Osteocyte (in vitro differentiated cells): ENCODE results near the gene ARHGAP24. TPM values are rescaled to one million over a fixed set of nuclear protein-coding genes. Genes with fewer than 3 reads are reported as not detected.

ENCODE experiments used
- DNase-seq: peaks from one replicate; pipeline ENCODE4 v3.0.0; 2021; ENCODE audit warnings: mixed read lengths; ENCODE audit not compliant: unreplicated experiment; ENCODE audit errors: extremely low spot score
- H3K27ac Mint-ChIP-seq: one replicate; pipeline ENCODE4 v1.8.0; 2021; ENCODE audit warnings: mild to moderate bottlenecking, mixed read lengths; ENCODE audit not compliant: unreplicated experiment
- H3K27me3 Mint-ChIP-seq: one replicate; pipeline ENCODE4 v1.8.0; 2021; ENCODE audit warnings: mixed read lengths; ENCODE audit not compliant: unreplicated experiment
- H3K36me3 Mint-ChIP-seq: one replicate; pipeline ENCODE4 v1.8.0; 2021; ENCODE audit warnings: mixed read lengths; ENCODE audit not compliant: unreplicated experiment
- H3K4me1 Mint-ChIP-seq: one replicate; pipeline ENCODE4 v1.8.0; 2021; ENCODE audit warnings: mixed read lengths; ENCODE audit not compliant: unreplicated experiment
- H3K4me3 Mint-ChIP-seq: one replicate; pipeline ENCODE4 v1.8.0; 2021; ENCODE audit warnings: mild to moderate bottlenecking, moderate library complexity, mixed read lengths; ENCODE audit not compliant: unreplicated experiment
- H3K9me3 Mint-ChIP-seq: one replicate; pipeline ENCODE4 v1.8.0; 2021; ENCODE audit warnings: mixed read lengths; ENCODE audit not compliant: unreplicated experiment
- CTCF ChIP-seq: fragments of 200-600 bp; sonication (generic); IDR thresholded peaks from 2 replicates; pipeline ENCODE4 v1.5.0; 2021; ENCODE audit warnings: antibody characterized with exemption, mild to moderate bottlenecking, moderate library complexity
- total RNA-seq: library from RNA; stranded (reverse); gene quantifications from 2 replicates; pipeline ENCODE4 v1.2.1, GENCODE V29; 2021

The ARHGAP24 gene
- total RNA-seq, 1 donor from 2014 or later = 29.3 TPM

GRCh38 chr4:85821688-85822455, 346.9 kb downstream of the ARHGAP24 start:
- H3K27me3 Mint-ChIP-seq = no peaks in the 10 kb centered on the region
- peak overlapping the region; percentile 95 for H3K27ac Mint-ChIP-seq
- H3K9me3 Mint-ChIP-seq = no peaks in the 10 kb centered on the region
- H3K4me1 Mint-ChIP-seq = peaks cover 50% of the 10 kb centered on the region
- no peak for TF ChIP-seq CTCF
- no peak for DNase-seq
- peaks cover 5% of the 10 kb centered on the region for H3K36me3 Mint-ChIP-seq
- H3K4me3 Mint-ChIP-seq = no peak overlapping the region

GRCh38 chr4:85823295-85823694, 348.3 kb downstream of the ARHGAP24 start:
- Mint-ChIP-seq H3K4me3 (no peak overlapping the region), H3K9me3 (no peaks in the 10 kb centered on the region), H3K27ac (peak overlapping the region; percentile 95), H3K27me3 (no peaks in the 10 kb centered on the region), H3K4me1 (peaks cover 64% of the 10 kb centered on the region), H3K36me3 (peaks cover 5% of the 10 kb centered on the region)
- TF ChIP-seq CTCF = no peak
- no peak for DNase-seq

GRCh38 chr4:85824166-85824945, 349.4 kb downstream of the ARHGAP24 start:
- TF ChIP-seq CTCF = no peak
- DNase-seq = no peak
- Mint-ChIP-seq H3K4me1 (peaks cover 69% of the 10 kb centered on the region), H3K27ac (peak overlapping the region; percentile 95), H3K4me3 (peak overlapping the region; percentile 20), H3K36me3 (peaks cover 5% of the 10 kb centered on the region), H3K27me3 (no peaks in the 10 kb centered on the region), H3K9me3 (no peaks in the 10 kb centered on the region)

- Mint-ChIP-seq H3K9me3 (no peaks in the 10 kb centered on the region), H3K4me1 (peaks cover 82% of the 10 kb centered on the region), H3K36me3 (no peaks in the 10 kb centered on the region), H3K27me3 (no peaks in the 10 kb centered on the region), H3K4me3 (no peak overlapping the region), H3K27ac (peak overlapping the region; percentile 74)
- no peak for DNase-seq
- TF ChIP-seq CTCF = peak; percentile 58
Measured at GRCh38 chr4:85826060-85826678, 351.2 kb downstream of the ARHGAP24 start.
